Muscle layer of colon (tissue), 2 donors: Measurements from ENCODE around the gene USP17L12.
"Not testable (repeated sequence)": the region's sequence is repeated elsewhere in the genome, so short reads cannot be mapped to it uniquely, and the experiment has no call there.

Experiments
- H3K27ac ChIP-seq: one replicate; pipeline ENCODE4 v1.7.0; 2013; ENCODE audit warnings: low read depth, mild to moderate bottlenecking, low read length, moderate library complexity
- H3K27me3 ChIP-seq, 2 donors: one replicate each; pipeline ENCODE4 v1.7.0; 2013; ENCODE audit warnings: low read length in 2 of 2, mild to moderate bottlenecking in 2 of 2; ENCODE audit not compliant: insufficient read depth in 2 of 2, control insufficient read depth in 1 of 2
- H3K36me3 ChIP-seq: one replicate; pipeline ENCODE4 v1.7.0; 2013; ENCODE audit warnings: mild to moderate bottlenecking, low read length; ENCODE audit not compliant: insufficient read depth
- H3K4me1 ChIP-seq: one replicate; pipeline ENCODE4 v1.7.0; 2013; ENCODE audit warnings: mild to moderate bottlenecking, low read length; ENCODE audit not compliant: insufficient read depth
- H3K4me3 ChIP-seq, 2 donors: one replicate each; pipeline ENCODE4 v1.7.0; 2013; ENCODE audit warnings: low read length in 2 of 2, low read depth in 1 of 2, mild to moderate bottlenecking in 1 of 2, moderate library complexity in 1 of 2
- H3K9ac ChIP-seq: one replicate; pipeline ENCODE4 v1.7.0; 2013; ENCODE audit warnings: low read length
- H3K9me3 ChIP-seq: one replicate; pipeline ENCODE4 v1.7.0; 2013; ENCODE audit warnings: mild to moderate bottlenecking, low read length
- donor health status: abdominal sarcoma.
- donor health status: Adenocarcinoma of cecum.

Gene USP17L12

GRCh38 chr4:9219852-9220251, at the start of gene USP17L12:
Gene USP17L12, plus strand, starts transcription at chr4:9220152. Its CDS starts 0 bp downstream, at chr4:9220152.
- H3K4me3 ChIP-seq, H3K4me1 ChIP-seq, H3K27ac ChIP-seq, H3K27me3 ChIP-seq, H3K36me3 ChIP-seq, H3K9me3 ChIP-seq, H3K9ac ChIP-seq: not testable (repeated sequence)

GRCh38 chr4:9210357-9210756, 9.6 kb upstream of the USP17L12 start, which contains the start of gene USP17L10:
Gene USP17L10, plus strand, starts transcription at chr4:9210657. Its CDS starts 0 bp downstream, at chr4:9210657.
- not testable (repeated sequence) for H3K9me3 ChIP-seq, H3K36me3 ChIP-seq

GRCh38 chr4:9214701-9215100, 5.3 kb upstream of the USP17L12 start:
- not testable (repeated sequence) for H3K4me1 ChIP-seq, H3K27ac ChIP-seq, H3K36me3 ChIP-seq, H3K27me3 ChIP-seq, H3K4me3 ChIP-seq, H3K9me3 ChIP-seq, H3K9ac ChIP-seq

More at GRCh38 chr4:9210357-9210756, 9.6 kb upstream of the USP17L12 start, which contains the start of gene USP17L10:
- H3K4me3 ChIP-seq, H3K4me1 ChIP-seq, H3K9ac ChIP-seq, H3K27ac ChIP-seq, H3K27me3 ChIP-seq: not testable (repeated sequence)

- not testable (repeated sequence) for H3K27ac ChIP-seq, H3K9ac ChIP-seq, H3K4me3 ChIP-seq, H3K9me3 ChIP-seq, H3K4me1 ChIP-seq, H3K36me3 ChIP-seq, H3K27me3 ChIP-seq
These were observed 4.8 kb upstream of the USP17L12 start, which contains the start of gene USP17L11 for GRCh38 chr4:9215105-9215504. Gene USP17L11, plus strand, starts transcription at chr4:9215405. Its CDS starts 0 bp downstream, at chr4:9215405.

GRCh38 chr4:9224596-9224995, 4.6 kb downstream of the USP17L12 start, which contains the start of gene USP17L13:
Gene USP17L13, plus strand, starts transcription at chr4:9224896. Its CDS starts 0 bp downstream, at chr4:9224896.
- H3K4me1 ChIP-seq, H3K27ac ChIP-seq, H3K9me3 ChIP-seq, H3K36me3 ChIP-seq, H3K4me3 ChIP-seq, H3K9ac ChIP-seq, H3K27me3 ChIP-seq: not testable (repeated sequence)

GRCh38 chr4:9230249-9230648, 10.3 kb downstream of the USP17L12 start:
- not testable (repeated sequence) for H3K9ac ChIP-seq, H3K27me3 ChIP-seq, H3K9me3 ChIP-seq, H3K4me3 ChIP-seq, H3K36me3 ChIP-seq, H3K27ac ChIP-seq, H3K4me1 ChIP-seq

- not testable (repeated sequence) for H3K9me3 ChIP-seq, H3K36me3 ChIP-seq, H3K27me3 ChIP-seq, H3K4me3 ChIP-seq, H3K9ac ChIP-seq, H3K27ac ChIP-seq, H3K4me1 ChIP-seq
These were observed 14.1 kb downstream of the USP17L12 start, which contains the start of gene USP17L15 for GRCh38 chr4:9234085-9234484. Gene USP17L15, plus strand, starts transcription at chr4:9234385. Its CDS starts 0 bp downstream, at chr4:9234385.

- H3K4me3 ChIP-seq, H3K4me1 ChIP-seq, H3K27ac ChIP-seq, H3K36me3 ChIP-seq, H3K27me3 ChIP-seq, H3K9me3 ChIP-seq, H3K9ac ChIP-seq: not testable (repeated sequence)
These were observed 18.5 kb downstream of the USP17L12 start for GRCh38 chr4:9238461-9238860.

GRCh38 chr4:9243579-9243978, 23.6 kb downstream of the USP17L12 start, which contains the start of gene USP17L17:
Gene USP17L17, plus strand, starts transcription at chr4:9243879. Its CDS starts 0 bp downstream, at chr4:9243879.
- H3K27me3 ChIP-seq: not testable (repeated sequence)

GRCh38 chr4:9247953-9248680, 28.2 kb downstream of the USP17L12 start, which contains the start of gene USP17L18:
Gene USP17L18, plus strand, starts transcription at chr4:9248630. Its CDS starts 0 bp downstream, at chr4:9248630.
- not testable (repeated sequence) for H3K4me3 ChIP-seq, H3K27ac ChIP-seq, H3K4me1 ChIP-seq, H3K36me3 ChIP-seq, H3K27me3 ChIP-seq, H3K9ac ChIP-seq, H3K9me3 ChIP-seq

More at GRCh38 chr4:9243579-9243978, 23.6 kb downstream of the USP17L12 start, which contains the start of gene USP17L17:
- not testable (repeated sequence) for H3K27ac ChIP-seq, H3K4me1 ChIP-seq, H3K9ac ChIP-seq, H3K36me3 ChIP-seq, H3K9me3 ChIP-seq, H3K4me3 ChIP-seq

GRCh38 chr4:9253078-9253477, 33.1 kb downstream of the USP17L12 start, which contains the start of gene USP17L19:
Gene USP17L19, plus strand, starts transcription at chr4:9253378. Its CDS starts 0 bp downstream, at chr4:9253378.
- not testable (repeated sequence) for H3K27me3 ChIP-seq, H3K9ac ChIP-seq, H3K4me3 ChIP-seq, H3K27ac ChIP-seq, H3K9me3 ChIP-seq, H3K4me1 ChIP-seq, H3K36me3 ChIP-seq

GRCh38 chr4:9257824-9258223, 37.9 kb downstream of the USP17L12 start, which contains the start of gene USP17L20:
Gene USP17L20, plus strand, starts transcription at chr4:9258124. Its CDS starts 0 bp downstream, at chr4:9258124.
- H3K27me3 ChIP-seq, H3K4me3 ChIP-seq, H3K36me3 ChIP-seq, H3K4me1 ChIP-seq, H3K9ac ChIP-seq, H3K27ac ChIP-seq, H3K9me3 ChIP-seq: not testable (repeated sequence)
